A673 (cell line): ENCODE data around the gene SHLD2. TPM values are rescaled to one million over a fixed set of nuclear protein-coding genes. Genes with fewer than 3 reads are reported as not detected.
"Not testable (repeated sequence)": the region's sequence is repeated elsewhere in the genome, so short reads cannot be mapped to it uniquely, and the experiment has no call there.

Experiments used
- BruUV-seq: library from RNA; stranded (reverse); fragments of 400-500 nt; replicated peaks from 2 replicates; lab custom pipeline; 2021; lab: Mats Ljungman, UMichigan
- CTCF ChIA-PET: fragments of 300-600 bp; sonication (Branson Sonifier 250); formaldehyde crosslinking; loops from one replicate; lab custom pipeline; 2022; ENCODE audit warnings: antibody characterized with exemption; lab: Charles Lee
- POLR2A ChIA-PET: fragments of 300-600 bp; sonication (Branson Sonifier 250); formaldehyde crosslinking; loops from one replicate; lab custom pipeline; 2022; ENCODE audit warnings: antibody characterized with exemption; ENCODE audit not compliant: low non-redundant PET; lab: Charles Lee
- DNase-seq: peaks from one replicate; pipeline ENCODE4 v3.0.0-alpha.2; 2015; ENCODE audit warnings: low spot score
- H3K27ac ChIP-seq: fragments of 200-600 bp; sonication (generic); 2 replicates; pipeline ENCODE4 v1.5.1; 2016; ENCODE audit warnings: mixed run types, low read depth, mild to moderate bottlenecking, mixed read lengths, antibody characterized with exemption, low read length; ENCODE audit not compliant: poor library complexity, severe bottlenecking
- H3K27me3 ChIP-seq: fragments of 200-600 bp; sonication (generic); replicated peaks from 2 replicates; pipeline ENCODE4 v1.6.1; 2017; ENCODE audit warnings: mixed run types, low read depth, mild to moderate bottlenecking, mixed read lengths, antibody characterized with exemption, low read length; ENCODE audit not compliant: insufficient read depth, poor library complexity
- H3K36me3 ChIP-seq: fragments of 200-600 bp; sonication (generic); 2 replicates; pipeline ENCODE4 v1.6.1; 2016; ENCODE audit warnings: mixed run types, mild to moderate bottlenecking, mixed read lengths, antibody characterized with exemption, low read length; ENCODE audit not compliant: insufficient read depth, poor library complexity, severe bottlenecking
- H3K4me1 ChIP-seq: fragments of 200-600 bp; sonication (generic); 2 replicates; pipeline ENCODE4 v1.6.1; 2017; ENCODE audit warnings: mixed run types, mild to moderate bottlenecking, mixed read lengths, antibody characterized with exemption, low read length; ENCODE audit not compliant: insufficient read depth, poor library complexity, severe bottlenecking
- H3K4me3 ChIP-seq: fragments of 200-600 bp; sonication (generic); 2 replicates; pipeline ENCODE4 v1.5.1; 2016; ENCODE audit warnings: low read depth, mixed run types, mild to moderate bottlenecking, mixed read lengths, low read length; ENCODE audit not compliant: poor library complexity, severe bottlenecking
- H3K9me3 ChIP-seq: fragments of 200-600 bp; sonication (generic); 2 replicates; pipeline ENCODE4 v1.6.1; 2016; ENCODE audit warnings: mixed run types, low read depth, mild to moderate bottlenecking, mixed read lengths, antibody characterized with exemption, low read length; ENCODE audit not compliant: poor library complexity, severe bottlenecking
- intact Hi-C: fragments of 100-400 bp; cut with micrococcal nuclease; formaldehyde crosslinking; loops from one replicate; pipeline ENCODE4 v1.10.0; 2022; ENCODE audit not compliant: unreplicated experiment
- total RNA-seq: library from RNA; stranded (reverse); gene quantifications from 2 replicates; pipeline ENCODE4 v1.2.3, GENCODE V29; 2021

SHLD2 gene
- total RNA-seq, 1 experiment from 2014 or later = 36.7 TPM

DNA sequence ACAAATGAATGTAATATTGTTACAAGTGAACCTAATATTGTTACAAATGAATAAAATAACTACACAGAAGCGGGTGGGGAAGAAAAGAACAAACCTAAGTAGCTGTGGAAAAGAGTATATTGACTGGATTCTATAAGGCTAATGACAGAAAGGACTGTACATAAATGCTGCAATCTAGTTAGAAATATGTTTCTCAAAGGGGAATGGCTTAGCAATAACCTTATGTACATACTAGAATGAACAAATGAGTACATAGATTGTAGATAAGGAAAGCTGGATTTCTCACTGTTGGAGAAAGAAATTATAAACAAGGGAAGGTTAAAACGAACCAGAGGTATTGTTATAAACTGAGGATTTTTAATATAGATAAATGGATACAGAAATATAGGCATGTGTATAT, 68.4 kb downstream of the SHLD2 start:
- H3K27me3 ChIP-seq, DNase-seq, H3K36me3 ChIP-seq, H3K9me3 ChIP-seq, POLR2A ChIA-PET, H3K27ac ChIP-seq, CTCF ChIA-PET, BruUV-seq, H3K4me3 ChIP-seq, H3K4me1 ChIP-seq, intact Hi-C loops: not testable (repeated sequence)

DNA sequence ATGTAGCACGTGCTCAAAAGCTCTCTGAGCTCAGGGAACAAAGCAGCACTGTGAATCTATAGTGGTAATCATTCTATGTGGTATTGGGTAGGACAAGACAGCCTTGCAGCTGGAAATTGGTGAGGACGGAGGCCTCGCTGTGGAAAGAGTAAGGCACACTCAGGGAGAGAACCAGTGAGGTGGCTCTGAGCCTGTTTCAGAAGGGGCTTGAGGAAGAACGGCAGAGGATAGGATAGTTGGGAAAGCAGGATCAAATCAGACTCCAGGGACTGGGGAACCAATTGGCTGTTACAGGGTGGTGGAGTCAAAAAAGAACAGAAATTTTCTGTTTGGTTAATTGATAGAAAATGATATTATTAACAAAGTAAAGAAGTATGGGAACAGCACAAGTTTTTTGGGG, 74.9 kb downstream of the SHLD2 start:
- H3K36me3 ChIP-seq, BruUV-seq, POLR2A ChIA-PET, intact Hi-C loops, H3K27ac ChIP-seq, H3K4me1 ChIP-seq, H3K9me3 ChIP-seq, H3K4me3 ChIP-seq, DNase-seq, H3K27me3 ChIP-seq, CTCF ChIA-PET: not testable (repeated sequence)

GRCh38 chr10:87170705-87171104, 75.7 kb downstream of the SHLD2 start:
- BruUV-seq, H3K9me3 ChIP-seq, H3K36me3 ChIP-seq, intact Hi-C loops, H3K4me3 ChIP-seq, CTCF ChIA-PET, POLR2A ChIA-PET, H3K27me3 ChIP-seq, H3K27ac ChIP-seq, DNase-seq, H3K4me1 ChIP-seq: not testable (repeated sequence)

DNA sequence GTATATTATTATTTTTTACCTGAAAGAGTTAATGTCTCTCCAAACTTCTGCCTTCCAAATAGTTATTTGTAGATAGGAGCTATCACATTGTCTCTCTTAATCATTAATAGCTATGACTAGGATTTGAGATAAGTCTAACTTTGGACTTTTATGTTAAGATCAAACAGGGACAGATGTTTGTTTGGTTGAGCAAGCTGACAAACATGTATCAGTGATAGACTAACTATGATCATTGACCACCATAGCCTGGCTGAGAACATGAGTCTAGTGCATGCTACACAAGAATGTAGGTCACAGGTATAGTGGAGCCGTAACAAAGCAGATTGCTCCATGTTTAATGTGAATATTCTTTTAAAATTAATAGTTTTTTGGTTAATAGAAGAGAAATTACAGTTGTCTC, 76.7 kb downstream of the SHLD2 start:
- CTCF ChIA-PET = not testable (repeated sequence)

GRCh38 chr10:87172178-87172577, 77.2 kb downstream of the SHLD2 start:
- CTCF ChIA-PET, POLR2A ChIA-PET, BruUV-seq: not testable (repeated sequence)

More for the DNA sequence above, 76.7 kb downstream of the SHLD2 start:
- H3K27me3 ChIP-seq, H3K4me3 ChIP-seq, POLR2A ChIA-PET, BruUV-seq, H3K4me1 ChIP-seq, intact Hi-C loops, DNase-seq, H3K9me3 ChIP-seq, H3K36me3 ChIP-seq, H3K27ac ChIP-seq: not testable (repeated sequence)

DNA sequence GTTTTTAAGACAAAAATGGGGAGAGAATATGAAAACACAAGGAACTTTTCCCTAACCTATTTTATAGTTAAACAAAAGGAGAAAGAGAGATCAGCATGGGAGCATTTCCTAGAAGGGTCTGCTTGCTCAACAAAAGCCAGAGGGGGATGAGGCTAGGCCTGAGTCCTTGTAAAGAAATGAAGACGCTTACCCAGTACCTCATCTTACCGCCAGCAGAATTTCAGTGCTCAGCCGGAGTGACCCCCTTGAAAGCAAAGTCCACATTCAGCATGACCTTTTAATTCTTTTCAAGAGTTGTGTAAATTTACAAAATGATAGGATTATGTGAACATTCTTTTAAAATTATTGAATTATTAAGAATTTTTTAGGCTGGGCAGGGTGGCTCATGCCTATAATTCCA, 82.6 kb downstream of the SHLD2 start:
- BruUV-seq, intact Hi-C loops, H3K4me3 ChIP-seq, H3K9me3 ChIP-seq, H3K36me3 ChIP-seq, CTCF ChIA-PET, DNase-seq, H3K27me3 ChIP-seq, POLR2A ChIA-PET, H3K4me1 ChIP-seq, H3K27ac ChIP-seq: not testable (repeated sequence)

More at GRCh38 chr10:87172178-87172577, 77.2 kb downstream of the SHLD2 start:
- H3K4me1 ChIP-seq, H3K27me3 ChIP-seq, H3K9me3 ChIP-seq, H3K36me3 ChIP-seq, intact Hi-C loops, H3K4me3 ChIP-seq, DNase-seq, H3K27ac ChIP-seq: not testable (repeated sequence)

GRCh38 chr10:87184421-87184820, 89.4 kb downstream of the SHLD2 start:
- POLR2A ChIA-PET, DNase-seq, CTCF ChIA-PET: not testable (repeated sequence)

GRCh38 chr10:87186016-87186415, 91.0 kb downstream of the SHLD2 start:
- H3K4me3 ChIP-seq, H3K27me3 ChIP-seq, intact Hi-C loops, H3K4me1 ChIP-seq, H3K27ac ChIP-seq, H3K36me3 ChIP-seq, CTCF ChIA-PET, DNase-seq, BruUV-seq, POLR2A ChIA-PET, H3K9me3 ChIP-seq: not testable (repeated sequence)

More at GRCh38 chr10:87184421-87184820, 89.4 kb downstream of the SHLD2 start:
- BruUV-seq, intact Hi-C loops, H3K4me3 ChIP-seq, H3K27me3 ChIP-seq, H3K27ac ChIP-seq, H3K36me3 ChIP-seq, H3K9me3 ChIP-seq, H3K4me1 ChIP-seq: not testable (repeated sequence)
